ENCODE data around the gene XPO4.

DNA sequence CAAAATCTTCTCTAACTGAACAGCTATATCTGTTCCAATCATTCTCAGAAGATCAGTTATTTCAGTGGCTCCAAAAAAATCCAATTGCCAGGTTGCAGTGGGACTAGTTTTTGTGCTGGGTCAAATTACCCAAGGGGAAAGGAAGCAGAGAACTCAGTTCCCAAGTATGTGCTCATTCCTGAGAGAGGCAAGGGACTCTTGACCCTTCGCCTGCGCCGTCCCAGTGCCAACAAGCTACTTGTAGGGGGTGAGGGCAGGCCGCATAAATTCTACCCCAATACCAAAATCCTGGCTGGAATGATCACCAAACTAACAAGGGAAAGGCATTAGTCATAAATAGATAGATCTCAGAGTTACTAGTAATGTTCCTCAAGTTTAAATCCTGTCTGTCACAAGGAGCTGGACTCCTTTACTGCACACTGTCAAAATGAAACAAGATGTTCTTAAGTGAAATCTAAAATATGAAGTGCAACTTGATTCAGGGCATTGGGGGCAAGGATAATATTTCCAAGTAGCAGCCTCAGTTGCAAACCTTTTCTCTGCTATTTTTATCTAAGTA, 50.6 kb downstream of the XPO4 start:
- TF ChIP-seq, protein P1, sequence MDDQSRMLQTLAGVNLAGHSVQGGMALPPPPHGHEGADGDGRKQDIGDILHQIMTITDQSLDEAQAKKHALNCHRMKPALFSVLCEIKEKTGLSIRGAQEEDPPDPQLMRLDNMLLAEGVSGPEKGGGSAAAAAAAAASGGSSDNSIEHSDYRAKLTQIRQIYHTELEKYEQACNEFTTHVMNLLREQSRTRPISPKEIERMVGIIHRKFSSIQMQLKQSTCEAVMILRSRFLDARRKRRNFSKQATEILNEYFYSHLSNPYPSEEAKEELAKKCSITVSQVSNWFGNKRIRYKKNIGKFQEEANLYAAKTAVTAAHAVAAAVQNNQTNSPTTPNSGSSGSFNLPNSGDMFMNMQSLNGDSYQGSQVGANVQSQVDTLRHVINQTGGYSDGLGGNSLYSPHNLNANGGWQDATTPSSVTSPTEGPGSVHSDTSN (IDR thresholded peaks at IDR 0.05; ENCODE audit: insufficient replicate concordance, low read depth, low read length): no peak
- no peak for TF ChIP-seq SMAD1 (IDR thresholded peaks at IDR 0.05; ENCODE audit: low read depth, partially characterized antibody)

Measured in GM12878 (cell line).